DMS114 treated with DMSO at 0.1 percent for 48 hours (cell line): ENCODE measurements around the gene YY1.

Experiments
- DNase-seq: peaks from one replicate; lab custom pipeline; 2025; ENCODE audit not compliant: unreplicated experiment; lab: John Stamatoyannopoulos, UW

Gene YY1

GRCh38 chr14:100241279-100241678, 2.3 kb downstream of the YY1 start:
- DNase-seq, result peak; percentile 19

GRCh38 chr14:100243020-100243419, 4.1 kb downstream of the YY1 start:
- DNase-seq, result no peak

GRCh38 chr14:100246809-100247428, 8.0 kb downstream of the YY1 start:
- peak; percentile 16 for DNase-seq

GRCh38 chr14:100250732-100251465, 12.0 kb downstream of the YY1 start:
- no peak for DNase-seq

GRCh38 chr14:100252684-100253083, 13.7 kb downstream of the YY1 start:
- DNase-seq, result no peak

- no peak for DNase-seq
Measured at GRCh38 chr14:100256339-100256895, 17.5 kb downstream of the YY1 start.

- no peak for DNase-seq
Measured at GRCh38 chr14:100261621-100262020, 22.7 kb downstream of the YY1 start.

- DNase-seq, result no peak
Measured at GRCh38 chr14:100262545-100262944, 23.6 kb downstream of the YY1 start.

DNA sequence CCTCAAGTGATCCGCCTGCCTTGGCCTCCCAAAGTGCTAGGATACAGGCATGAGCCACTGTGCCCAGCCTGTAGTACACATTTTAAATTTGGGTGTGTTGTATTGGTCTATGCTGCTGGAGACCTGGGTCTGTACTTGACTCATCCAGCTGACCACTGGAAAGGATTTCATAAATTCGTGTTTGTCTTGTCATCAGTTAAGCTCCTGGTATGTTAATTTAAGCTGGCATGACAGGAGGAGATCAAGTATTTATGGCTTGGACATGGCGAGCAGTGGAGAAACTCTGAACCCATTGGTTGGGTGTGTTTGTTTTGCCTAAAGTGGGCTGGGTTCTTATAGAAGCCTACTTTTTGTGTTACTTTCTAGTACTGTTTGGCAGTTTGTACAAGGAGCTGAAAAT, 24.2 kb downstream of the YY1 start:
- DNase-seq, result no peak

- no peak for DNase-seq
Measured at GRCh38 chr14:100267990-100268389, 29.0 kb downstream of the YY1 start.

DNA sequence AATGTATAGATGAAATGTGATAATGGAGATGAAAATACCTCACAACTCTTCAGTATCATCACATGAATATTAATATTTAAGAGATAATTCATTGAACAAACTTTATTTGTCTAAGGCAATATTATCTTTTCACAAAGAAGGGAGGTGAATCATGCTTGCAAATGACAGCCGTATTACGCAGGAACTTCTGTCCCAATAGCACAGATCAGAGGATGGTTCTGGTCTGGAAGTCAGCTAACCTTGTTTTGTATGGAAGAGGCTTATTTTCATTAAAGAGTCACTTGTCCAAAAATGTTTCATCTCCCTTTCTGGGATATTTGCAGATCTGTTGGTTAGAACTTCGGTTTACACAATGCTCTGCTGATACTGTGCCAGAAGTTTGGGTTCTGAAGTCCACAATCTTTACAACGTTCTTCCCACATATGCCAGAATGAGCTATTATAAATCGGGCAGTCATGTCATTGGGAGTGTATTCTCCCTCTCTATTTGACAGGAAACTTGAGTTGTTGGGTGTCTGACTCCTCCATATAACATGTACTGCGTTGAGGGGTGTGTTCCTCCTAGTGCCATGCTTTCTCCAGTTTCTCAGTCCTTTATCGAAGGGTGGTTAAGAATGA, 29.8 kb downstream of the YY1 start:
- DNase-seq, result no peak

DNA sequence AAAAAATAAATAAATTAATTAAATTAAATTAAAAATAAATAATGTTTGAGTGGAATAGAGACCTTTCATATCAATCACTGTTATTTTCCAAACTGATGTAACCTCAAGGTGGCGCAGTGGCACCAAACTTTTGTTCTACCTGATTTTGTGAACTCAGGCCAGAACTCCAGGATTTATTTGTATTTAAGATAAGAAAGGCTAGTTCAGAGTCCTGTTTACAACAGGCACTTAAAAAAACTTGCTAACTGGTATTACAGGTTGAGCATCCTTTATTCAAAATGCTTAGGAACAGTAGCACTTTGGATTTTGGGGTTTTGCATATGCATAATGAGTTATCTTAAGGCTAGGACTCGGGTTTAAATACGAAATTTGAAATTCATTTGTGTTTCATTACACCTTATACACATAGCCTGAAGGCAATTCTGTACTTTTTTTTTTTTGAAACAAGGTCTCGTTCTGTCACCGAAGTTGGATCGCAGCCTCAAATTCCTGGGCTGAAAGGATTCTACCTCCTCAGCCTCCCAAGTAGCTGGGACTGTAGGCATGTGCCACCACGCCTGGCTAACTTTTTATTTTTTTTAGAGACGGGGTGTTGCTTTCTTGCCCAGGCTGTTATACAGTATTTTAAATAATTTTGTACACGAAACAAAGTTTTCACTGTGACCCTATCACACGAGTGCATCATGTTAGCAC, 32.4 kb downstream of the YY1 start:
- no peak for DNase-seq

- DNase-seq, result no peak
Measured at GRCh38 chr14:100274250-100274649, 35.3 kb downstream of the YY1 start.

DNA sequence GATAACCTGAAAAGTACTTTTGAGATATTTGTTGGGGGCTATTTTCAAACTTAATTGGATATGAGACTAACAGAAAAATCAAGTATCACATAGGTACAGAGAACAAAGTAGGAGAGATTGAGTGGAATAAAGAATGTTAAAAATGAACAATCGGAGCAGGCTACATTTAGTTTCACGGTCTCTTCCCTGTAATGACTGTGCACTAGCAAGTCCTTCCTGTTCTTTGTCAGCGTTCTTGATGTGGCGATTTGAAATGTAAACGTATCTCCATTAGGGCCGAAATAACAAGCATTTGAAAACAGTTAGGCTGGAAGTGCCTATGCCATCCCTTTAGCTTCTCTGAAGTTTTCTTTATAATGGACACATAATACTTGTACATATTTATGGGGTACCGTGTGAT, 36.3 kb downstream of the YY1 start:
- no peak for DNase-seq

DNA sequence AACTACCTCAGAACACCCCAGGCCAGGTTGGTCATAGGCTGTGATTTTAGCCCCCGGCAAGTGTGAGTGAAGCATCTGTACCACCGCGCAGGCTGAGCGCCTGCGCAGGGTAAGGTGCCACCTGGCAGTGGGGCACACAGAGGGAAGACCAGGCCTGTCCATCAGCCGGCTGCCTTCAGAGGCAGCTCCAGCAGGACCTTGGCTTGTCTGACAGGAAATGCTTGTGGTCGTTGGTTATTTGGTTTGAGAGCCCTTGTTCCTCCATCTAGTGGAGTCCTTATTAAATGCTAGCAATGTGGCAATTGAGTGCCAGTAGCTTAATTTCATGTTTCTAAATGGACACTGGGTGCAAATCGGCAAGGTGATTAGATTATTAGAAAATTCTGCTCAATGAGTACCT, 39.8 kb downstream of the YY1 start:
- DNase-seq, result no peak

- no peak for DNase-seq
Measured at GRCh38 chr14:100279133-100279532, 40.2 kb downstream of the YY1 start.

GRCh38 chr14:100279563-100279962, 40.6 kb downstream of the YY1 start:
- no peak for DNase-seq

- no peak for DNase-seq
Measured at GRCh38 chr14:100281286-100282082, 42.5 kb downstream of the YY1 start.

DNA sequence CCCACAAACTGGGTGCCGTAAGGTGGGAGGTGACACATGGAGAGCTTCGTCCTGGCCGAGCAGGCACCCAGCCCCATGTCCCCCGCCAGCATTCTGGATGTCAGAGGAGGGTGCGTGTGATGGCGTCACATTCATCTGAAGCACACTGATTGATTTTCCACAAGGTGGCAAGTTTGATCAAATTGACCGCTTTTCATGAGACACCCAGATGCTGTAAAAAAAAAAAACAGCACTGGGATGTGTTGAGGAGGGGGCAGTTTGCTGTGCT, 43.1 kb downstream of the YY1 start:
- no peak for DNase-seq

GRCh38 chr14:100282766-100283419, 43.9 kb downstream of the YY1 start:
- no peak for DNase-seq
